ENCODE measurements around the gene CDH6. TPM values are rescaled to one million over a fixed set of nuclear protein-coding genes. Genes with fewer than 3 reads are reported as not detected.

Gene CDH6
- total and polyA plus RNA-seq, 2 donors (not counting 1 experiment from before 2014, with no cell fraction given): not detected

- Histone ChIP-seq H3K27me3 (replicated peaks in 1 of 4; ENCODE audit: control extremely low read depth in 1 of 4, control insufficient read depth in 3 of 4, insufficient read depth in 4 of 4, low read length in 3 of 4) (no peaks in the 10 kb centered on the region), H2AFZ (ENCODE audit: insufficient read depth, low read depth, low read length, poor library complexity, severe bottlenecking) (no peak overlapping the region), H4K20me1 (ENCODE audit: control insufficient read depth, insufficient read depth, low read length, poor library complexity, severe bottlenecking) (no peaks in the 10 kb centered on the region), H3K9me3 (ENCODE audit: control extremely low read depth in 1 of 3, control insufficient read depth in 2 of 3, insufficient read depth in 1 of 3, low read length in 2 of 3) (peaks cover 0 to 8% (median 0%) of the 10 kb centered on the region in 3 donors), H3K4me2 (replicated peaks; ENCODE audit: low read depth, low read length, poor library complexity, severe bottlenecking) (no peak overlapping the region), H3K36me3 (replicated peaks in 1 of 2; ENCODE audit: control extremely low read depth in 1 of 2, control insufficient read depth in 1 of 2, extremely low read depth in 1 of 2, insufficient read depth in 2 of 2, low read length in 1 of 2) (no peaks in the 10 kb centered on the region), H3K27ac (ENCODE audit: low read length in 2 of 2) (no peak overlapping the region), H3K9ac (ENCODE audit: low read length) (no peak overlapping the region), H3K4me1 (ENCODE audit: control insufficient read depth in 2 of 2, insufficient read depth in 2 of 2, low read length in 2 of 2) (no peaks in the 10 kb centered on the region), H3K79me2 (ENCODE audit: control insufficient read depth, insufficient read depth, low read length) (no peaks in the 10 kb centered on the region), H3K4me3 (ENCODE audit: control extremely low read depth in 1 of 5, extremely low read depth in 1 of 5, insufficient read depth in 1 of 5, low read depth in 2 of 5, low read length in 4 of 5) (no peak overlapping the region)
- peaks cover 2% of the 10 kb centered on the region for H3K9me3 Mint-ChIP-seq (ENCODE audit: insufficient read depth)
- TF ChIP-seq EZH2 (IDR thresholded peaks at IDR 0.05; ENCODE audit: borderline replicate concordance, insufficient read depth, low read depth, low read length, poor library complexity, severe bottlenecking) (no peak), CTCF (IDR thresholded peaks at IDR 0.05) (no peak)
- no peak overlapping the region for H3K27ac Mint-ChIP-seq
- no peaks in the 10 kb centered on the region for H3K4me1 Mint-ChIP-seq
- DNase-seq (no peak), ATAC-seq (ENCODE audit: low read depth) (no peak)
- ChIA-PET POLR2A (no interaction called here), CTCF (no interaction called here)
- H3K27me3 Mint-ChIP-seq: no peaks in the 10 kb centered on the region
- H3K4me3 Mint-ChIP-seq: no peak overlapping the region
- 76% methylated on average over 2 of the region's 3 CpGs for WGBS (ENCODE audit: insufficient coverage)
- intact Hi-C loops (cut with micrococcal nuclease): no loop called here
Measured at GRCh38 chr5:31250201-31250600, 56.7 kb downstream of the CDH6 start.

GRCh38 chr5:31251032-31251431 lies 57.5 kb downstream of the CDH6 start:
- 94% methylated on average over 2 of the region's 4 CpGs for WGBS (ENCODE audit: insufficient coverage)
- H3K36me3 ChIP-seq (replicated peaks in 1 of 2; ENCODE audit: control extremely low read depth in 1 of 2, control insufficient read depth in 1 of 2, extremely low read depth in 1 of 2, insufficient read depth in 2 of 2, low read length in 1 of 2): no peaks in the 10 kb centered on the region
- Mint-ChIP-seq H3K4me3 (no peak overlapping the region), H3K9me3 (ENCODE audit: insufficient read depth) (peaks cover 2% of the 10 kb centered on the region), H3K27me3 (no peaks in the 10 kb centered on the region), H3K27ac (no peak overlapping the region), H3K4me1 (no peaks in the 10 kb centered on the region)
- no peaks in the 10 kb centered on the region for H3K79me2 ChIP-seq (ENCODE audit: control insufficient read depth, insufficient read depth, low read length)
- peaks cover 0 to 8% (median 0%) of the 10 kb centered on the region in 3 donors for H3K9me3 ChIP-seq (ENCODE audit: control extremely low read depth in 1 of 3, control insufficient read depth in 2 of 3, insufficient read depth in 1 of 3, low read length in 2 of 3)
- no peak overlapping the region for H3K27ac ChIP-seq (ENCODE audit: low read length in 2 of 2)
- intact Hi-C loops (cut with micrococcal nuclease): no loop called here
- no peaks in the 10 kb centered on the region for H3K4me1 ChIP-seq (ENCODE audit: control insufficient read depth in 2 of 2, insufficient read depth in 2 of 2, low read length in 2 of 2)
- H3K9ac ChIP-seq (ENCODE audit: low read length): no peak overlapping the region
- H2AFZ ChIP-seq (ENCODE audit: insufficient read depth, low read depth, low read length, poor library complexity, severe bottlenecking): no peak overlapping the region
- H3K4me3 ChIP-seq (ENCODE audit: control extremely low read depth in 1 of 5, extremely low read depth in 1 of 5, insufficient read depth in 1 of 5, low read depth in 2 of 5, low read length in 4 of 5): no peak overlapping the region
- CTCF ChIA-PET: no interaction called here
- TF ChIP-seq EZH2 (IDR thresholded peaks at IDR 0.05; ENCODE audit: borderline replicate concordance, insufficient read depth, low read depth, low read length, poor library complexity, severe bottlenecking): no peak
- TF ChIP-seq CTCF (IDR thresholded peaks at IDR 0.05): no peak
- POLR2A ChIA-PET: no interaction called here
- no peaks in the 10 kb centered on the region for H3K27me3 ChIP-seq (replicated peaks in 1 of 4; ENCODE audit: control extremely low read depth in 1 of 4, control insufficient read depth in 3 of 4, insufficient read depth in 4 of 4, low read length in 3 of 4)
- no peak overlapping the region for H3K4me2 ChIP-seq (replicated peaks; ENCODE audit: low read depth, low read length, poor library complexity, severe bottlenecking)
- no peak for DNase-seq
- ATAC-seq (ENCODE audit: low read depth): no peak
- no peaks in the 10 kb centered on the region for H4K20me1 ChIP-seq (ENCODE audit: control insufficient read depth, insufficient read depth, low read length, poor library complexity, severe bottlenecking)

All from B cell (primary cell).